Mucosa of descending colon (tissue), 3 donors: Measurements from ENCODE around the gene GNB1. TPM values are rescaled to one million over a fixed set of nuclear protein-coding genes. Genes with fewer than 3 reads are reported as not detected.
"Not testable (repeated sequence)": the region's sequence is repeated elsewhere in the genome, so short reads cannot be mapped to it uniquely, and the experiment has no call there.

Experiments
- ATAC-seq: fragments of 200-7000 bp; cut with Tn5 transposase; one replicate; pipeline ENCODE4 v1.9.1; 2020; ENCODE audit warnings: mild to moderate bottlenecking, moderate library complexity
- DNase-seq, 3 donors: peaks; one replicate each; pipeline ENCODE4 v3.0.0-alpha.2; 2020
- H3K36me3 ChIP-seq: fragments of 200-600 bp; one replicate; pipeline ENCODE4 v1.8.0; 2021; ENCODE audit warnings: low read depth, mild to moderate bottlenecking
- H3K4me1 ChIP-seq: fragments of 200-600 bp; one replicate; pipeline ENCODE4 v1.8.0; 2021; ENCODE audit warnings: low read depth, mild to moderate bottlenecking
- H3K4me3 ChIP-seq: fragments of 200-600 bp; one replicate; pipeline ENCODE4 v1.8.0; 2021; ENCODE audit warnings: mild to moderate bottlenecking
- H3K9me3 ChIP-seq: fragments of 200-600 bp; one replicate; pipeline ENCODE4 v1.8.0; 2021; ENCODE audit warnings: mild to moderate bottlenecking
- CTCF ChIP-seq: fragments of 200-600 bp; IDR thresholded peaks from one replicate; pipeline ENCODE4 v1.8.0; 2022; ENCODE audit warnings: antibody characterized with exemption, mild to moderate bottlenecking
- intact Hi-C, 2 donors: fragments of 100-400 bp; cut with DNase I in 1 of 2; cut with micrococcal nuclease in 1 of 2; formaldehyde crosslinking; loops; one replicate each; pipeline versions ENCODE4 v1.11.0 to v1.11.1; 2022; cut with DNase I, micrococcal nuclease
- total RNA-seq, 3 donors: library from RNA; stranded (reverse); fragmentation: NEBNext Ultra II Directional in 2 of 3; extraction: Animal tissue kit (Norgen Biotek cat#: 25700) in 2 of 3; gene quantifications; one replicate each; pipeline versions ENCODE4 v1.2.1 to v1.2.4, GENCODE V29; 2021 to 2023
- donor health status: DM: no; HTN: no; CAD: no; lungs with moderate emphysema.
- donor health status: DM: no; HTN: no; CAD: no.
- donor health status: DM: no; HTN: yes; CAD: no.

GNB1 gene
- total RNA-seq, 3 donors from 2014 or later = 314 to 329 (median 318) TPM

- DNase-seq (peak in 1 of 3 donors; percentile 5), ATAC-seq (no peak)
- intact Hi-C loops = no loop called here
- H3K9me3 ChIP-seq = no peaks in the 10 kb centered on the region
- no peak overlapping the region for H3K4me3 ChIP-seq
- H3K36me3 ChIP-seq = no peaks in the 10 kb centered on the region
- no peaks in the 10 kb centered on the region for H3K4me1 ChIP-seq
- no peak for TF ChIP-seq CTCF
Measured at GRCh38 chr1:1937549-1938275, 46.8 kb upstream of the GNB1 start.

GRCh38 chr1:1937061-1937460 is 46.2 kb upstream of the GNB1 start:
- Histone ChIP-seq H3K9me3 (no peaks in the 10 kb centered on the region), H3K4me3 (no peak overlapping the region), H3K36me3 (no peaks in the 10 kb centered on the region), H3K4me1 (no peaks in the 10 kb centered on the region)
- TF ChIP-seq CTCF = no peak
- DNase-seq (peak in 1 of 3 donors; percentile 14), ATAC-seq (no peak)
- intact Hi-C loops = no loop called here

GRCh38 chr1:1934848-1935247 is 44.0 kb upstream of the GNB1 start:
- H3K4me3 ChIP-seq, DNase-seq, H3K4me1 ChIP-seq, H3K9me3 ChIP-seq, ATAC-seq, intact Hi-C loops, H3K36me3 ChIP-seq: not testable (repeated sequence)

- Histone ChIP-seq H3K4me1 (no peaks in the 10 kb centered on the region), H3K4me3 (no peak overlapping the region), H3K36me3 (no peaks in the 10 kb centered on the region), H3K9me3 (no peaks in the 10 kb centered on the region)
- intact Hi-C loops = no loop called here
- DNase-seq (peak in 1 of 3 donors; percentile 47), ATAC-seq (no peak)
- no peak for TF ChIP-seq CTCF
Measured at GRCh38 chr1:1929639-1930545, 39.0 kb upstream of the GNB1 start.

GRCh38 chr1:1929102-1929638 is 38.3 kb upstream of the GNB1 start:
- H3K9me3 ChIP-seq = no peaks in the 10 kb centered on the region
- H3K4me1 ChIP-seq = no peaks in the 10 kb centered on the region
- H3K4me3 ChIP-seq = no peak overlapping the region
- intact Hi-C loops = no loop called here
- H3K36me3 ChIP-seq = no peaks in the 10 kb centered on the region
- TF ChIP-seq CTCF = no peak
- DNase-seq = peak in 1 of 3 donors; percentile 17
- no peak for ATAC-seq
